AG08396 (cell line): ENCODE data around the gene TJP2.
A peak's percentile ranks its signal among the peaks of the same experiment; 100 is the strongest.

Experiments used
- DNase-seq: peaks from one replicate; pipeline ENCODE4 v3.0.0; 2012; ENCODE audit warnings: low spot score, mixed read lengths

Gene TJP2

DNA sequence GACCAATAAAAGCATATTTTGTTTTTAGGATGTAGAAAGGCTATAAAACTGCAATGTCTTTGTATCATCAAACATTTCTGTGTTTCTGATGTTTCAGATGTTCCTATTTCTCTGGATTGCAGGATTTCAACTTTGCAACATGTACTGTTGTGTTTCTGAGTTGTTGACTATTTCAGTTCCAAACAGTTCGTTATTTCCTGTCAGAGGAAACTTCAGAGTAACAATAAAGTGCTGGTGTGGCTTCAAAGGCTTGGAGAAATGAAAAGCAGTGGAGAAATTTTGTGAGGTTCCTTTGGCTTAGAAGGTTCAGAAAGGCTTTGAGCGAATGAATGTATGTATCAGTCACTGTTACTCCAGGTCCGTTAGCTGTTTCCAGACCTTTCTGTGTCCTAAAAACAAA is 17.2 kb downstream of the TJP2 start:
- DNase-seq: no peak

- DNase-seq: no peak
Measured at GRCh38 chr9:69192214-69192613, 18.1 kb downstream of the TJP2 start.

GRCh38 chr9:69193685-69194032 is 19.6 kb downstream of the TJP2 start:
- no peak for DNase-seq

- no peak for DNase-seq
Measured at GRCh38 chr9:69194702-69195418, 20.8 kb downstream of the TJP2 start.

DNA sequence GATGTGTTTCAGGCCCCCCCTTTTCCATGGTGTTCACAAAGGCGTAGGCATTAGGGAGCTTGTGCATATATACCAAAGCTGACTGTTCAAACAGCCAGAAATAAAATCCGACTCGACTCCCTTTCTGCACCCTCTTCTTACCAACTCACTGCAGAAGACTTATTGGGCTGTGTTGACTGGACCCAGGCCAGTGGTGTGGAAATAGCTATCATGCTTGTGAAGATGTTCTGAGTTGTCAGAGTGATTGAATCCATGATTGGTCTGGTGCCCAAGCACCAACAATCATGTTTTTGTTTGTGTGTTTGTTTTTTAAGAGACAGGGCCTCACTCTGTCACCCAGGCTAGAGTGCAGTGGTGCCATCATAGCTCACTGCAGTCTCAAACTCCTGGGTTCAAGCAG is 21.6 kb downstream of the TJP2 start:
- no peak for DNase-seq

- DNase-seq: no peak
Measured at GRCh38 chr9:69197687-69198086, 23.6 kb downstream of the TJP2 start.

- peak; percentile 15 for DNase-seq
Measured at GRCh38 chr9:69198521-69199220, 24.6 kb downstream of the TJP2 start.

DNA sequence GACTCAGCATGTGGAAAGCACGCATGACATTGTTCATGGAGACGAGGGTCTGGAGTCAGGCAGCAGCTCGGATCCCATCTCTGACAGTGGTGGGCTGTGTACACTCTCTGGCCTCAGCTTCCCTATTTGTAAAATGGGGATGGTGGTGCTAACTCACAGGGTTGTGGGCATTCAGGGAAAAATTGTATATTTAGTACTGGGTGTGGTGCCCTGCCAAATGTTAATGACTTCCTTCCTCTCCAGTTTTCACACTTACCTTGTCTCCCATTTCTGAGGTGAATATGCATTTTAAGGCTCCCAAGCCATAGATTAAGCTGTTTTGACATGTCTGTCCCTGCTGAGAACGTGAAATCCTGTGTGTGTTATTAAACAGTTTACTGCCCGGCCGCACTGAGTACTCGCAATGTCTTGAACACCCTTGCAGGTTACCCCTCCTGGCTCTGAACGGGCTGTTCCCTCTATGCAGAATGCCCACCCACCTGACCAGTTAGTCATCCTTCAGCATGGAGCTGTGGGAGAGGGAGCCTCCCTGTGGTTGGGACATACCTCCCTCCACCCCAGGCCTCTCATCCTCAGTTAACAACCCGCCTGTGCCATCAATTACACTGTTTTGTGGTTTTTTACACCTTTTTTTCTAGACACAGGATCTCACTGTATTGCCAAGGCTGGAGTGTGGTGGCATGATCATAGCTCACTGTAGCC is 25.8 kb downstream of the TJP2 start:
- DNase-seq: peak; percentile 20

DNA sequence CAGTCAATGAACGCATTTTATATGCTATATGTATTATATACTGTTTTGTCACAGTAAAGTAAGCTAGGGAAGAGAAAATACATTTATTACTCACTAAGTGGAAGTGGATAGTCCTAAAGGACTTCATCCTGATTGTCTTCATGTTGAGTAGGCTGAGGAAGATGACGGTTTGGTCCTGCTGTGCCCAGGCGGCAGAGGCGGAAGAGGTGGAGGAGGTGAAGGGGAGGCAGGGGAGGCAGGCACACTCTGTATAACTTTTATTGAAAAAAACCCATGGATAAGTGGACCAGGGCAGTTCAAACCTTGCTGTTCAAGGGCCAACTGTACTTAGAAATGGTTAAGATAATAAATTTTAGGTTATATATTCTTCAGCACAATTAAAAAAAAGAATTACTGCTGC is 28.5 kb downstream of the TJP2 start:
- no peak for DNase-seq

GRCh38 chr9:69204326-69204725 is 30.2 kb downstream of the TJP2 start:
- no peak for DNase-seq

DNA sequence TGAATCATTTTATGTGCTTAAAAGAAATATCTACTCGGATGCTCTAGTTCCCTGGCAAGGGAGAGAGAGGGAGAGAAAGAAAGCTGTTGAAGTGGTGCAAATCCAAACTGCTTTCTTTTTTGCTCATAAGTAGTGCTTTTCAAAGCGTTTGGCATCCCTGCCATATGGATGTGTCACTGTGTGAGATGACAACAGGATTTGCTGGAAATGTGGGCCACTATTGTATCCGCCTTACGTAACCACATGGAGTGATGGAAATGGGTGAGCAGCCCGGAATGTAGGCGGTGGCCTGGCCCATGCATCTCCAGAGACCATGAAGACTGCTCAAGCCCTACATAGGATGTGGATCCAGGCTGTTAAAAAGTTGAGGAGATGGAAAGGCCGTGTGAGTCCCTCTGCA is 30.8 kb downstream of the TJP2 start:
- peak; percentile 49 for DNase-seq

GRCh38 chr9:69206047-69206446 is 32.0 kb downstream of the TJP2 start:
- DNase-seq: no peak

DNA sequence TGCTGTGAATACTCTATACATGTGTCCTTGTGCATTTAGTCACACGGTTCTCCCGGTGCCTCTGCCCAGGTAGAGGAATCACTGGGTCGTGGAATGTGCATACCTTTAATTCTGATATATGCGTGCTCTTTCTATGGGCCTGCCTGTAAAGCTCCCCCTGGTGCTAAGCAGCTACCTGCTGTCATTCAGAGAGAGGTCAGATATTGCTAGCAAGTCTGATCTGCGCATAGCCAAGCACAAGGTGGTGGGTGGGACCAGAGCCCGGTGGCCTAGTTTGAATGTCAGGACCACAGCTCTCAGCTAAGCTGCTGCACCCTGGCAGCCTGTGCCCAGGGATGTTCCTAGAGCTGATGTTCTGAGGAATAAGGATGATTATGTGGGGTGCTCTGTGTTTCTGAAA is 33.4 kb downstream of the TJP2 start:
- no peak for DNase-seq

DNA sequence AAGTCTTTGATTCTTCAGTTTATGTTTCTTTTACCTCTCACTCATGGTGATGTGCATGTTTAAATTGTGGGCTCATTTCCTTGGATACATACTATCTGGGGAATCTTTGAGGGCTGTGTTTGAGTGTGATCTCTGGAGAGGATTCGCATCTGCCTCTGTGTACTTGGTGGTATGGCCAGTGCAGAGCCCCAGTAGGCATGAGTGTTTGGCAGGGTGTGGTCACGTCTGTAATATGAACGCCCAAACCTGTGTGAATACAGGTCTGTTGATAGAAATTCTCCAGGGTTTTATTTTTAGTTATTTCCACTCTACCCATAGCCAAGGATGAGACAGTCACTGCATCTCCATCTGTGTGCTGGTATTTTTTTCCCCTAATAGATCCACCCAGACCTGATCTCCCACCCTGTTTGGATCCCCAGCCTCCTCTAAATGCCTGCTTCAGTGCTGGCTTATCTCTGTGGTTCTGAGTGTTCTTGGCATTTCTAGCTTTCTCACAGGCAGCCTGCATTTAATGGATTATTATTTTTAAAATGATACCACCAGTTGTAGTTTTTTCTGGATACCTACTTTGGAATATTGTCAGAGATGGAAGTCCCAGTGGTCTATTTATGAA is 37.5 kb downstream of the TJP2 start:
- DNase-seq: no peak

DNA sequence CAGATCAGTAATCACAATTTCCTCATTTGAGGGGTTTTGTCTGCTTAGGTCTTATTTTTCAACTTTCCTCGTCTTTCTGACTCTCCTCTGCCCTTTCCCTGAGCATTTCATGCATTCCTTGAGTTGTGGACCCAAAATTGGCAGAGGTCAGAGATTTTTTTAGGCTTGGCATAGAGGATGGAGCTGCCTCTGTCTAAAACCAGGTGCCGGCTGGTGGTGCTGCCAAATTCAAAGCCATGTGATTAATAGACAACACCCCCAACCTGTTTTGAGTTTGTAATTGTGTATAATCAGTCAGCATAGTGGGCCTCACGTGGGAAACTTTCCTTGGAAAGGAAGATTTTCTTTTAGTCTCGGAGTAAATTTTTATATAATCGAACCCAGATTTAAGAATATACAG is 39.6 kb downstream of the TJP2 start:
- DNase-seq: no peak

GRCh38 chr9:69214939-69215338 is 40.9 kb downstream of the TJP2 start:
- no peak for DNase-seq

GRCh38 chr9:69215774-69216485 is 41.9 kb downstream of the TJP2 start:
- no peak for DNase-seq

GRCh38 chr9:69218166-69218565 is 44.1 kb downstream of the TJP2 start:
- DNase-seq: no peak

- no peak for DNase-seq
Measured at GRCh38 chr9:69221036-69221435, 47.0 kb downstream of the TJP2 start.

DNA sequence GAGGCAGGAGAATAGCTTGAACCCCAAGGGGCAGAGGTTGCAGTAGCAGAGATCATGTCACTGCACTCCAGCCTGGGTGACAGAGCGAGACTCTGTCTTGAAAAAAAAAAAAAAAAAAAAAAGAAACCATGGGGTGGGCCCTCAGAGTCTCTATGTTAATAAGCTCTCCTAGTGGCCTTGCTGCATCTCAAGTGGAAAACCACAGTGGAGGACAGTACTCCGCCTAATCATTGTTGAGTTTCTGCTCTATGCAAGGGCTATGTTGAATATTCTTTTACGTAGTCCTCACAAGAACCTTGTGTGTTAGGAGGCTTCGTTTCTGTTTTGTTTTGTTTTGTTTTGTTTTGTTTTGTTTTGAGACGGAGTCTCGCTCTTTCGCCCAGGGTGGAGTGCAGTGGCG is 48.9 kb downstream of the TJP2 start:
- no peak for DNase-seq

DNA sequence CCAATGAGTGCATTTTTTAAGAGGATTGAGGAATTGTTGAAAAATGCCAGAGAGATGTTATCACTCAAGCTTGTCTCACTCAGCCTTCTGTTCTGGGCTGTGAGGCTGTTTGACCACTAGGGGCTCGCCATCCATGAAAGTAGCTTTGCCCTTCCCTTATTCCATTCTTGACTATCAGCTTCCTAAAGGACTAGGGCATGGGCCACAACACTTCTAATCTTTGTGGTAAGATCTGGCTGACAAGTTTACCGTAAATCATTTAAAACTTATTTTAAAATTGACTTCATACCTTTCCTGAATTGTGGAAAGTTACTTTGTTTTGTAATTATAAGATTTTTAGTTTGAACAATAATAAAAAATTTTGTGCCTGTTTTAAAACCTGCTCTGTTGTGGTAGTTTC is 49.5 kb downstream of the TJP2 start:
- peak; percentile 77 for DNase-seq

DNA sequence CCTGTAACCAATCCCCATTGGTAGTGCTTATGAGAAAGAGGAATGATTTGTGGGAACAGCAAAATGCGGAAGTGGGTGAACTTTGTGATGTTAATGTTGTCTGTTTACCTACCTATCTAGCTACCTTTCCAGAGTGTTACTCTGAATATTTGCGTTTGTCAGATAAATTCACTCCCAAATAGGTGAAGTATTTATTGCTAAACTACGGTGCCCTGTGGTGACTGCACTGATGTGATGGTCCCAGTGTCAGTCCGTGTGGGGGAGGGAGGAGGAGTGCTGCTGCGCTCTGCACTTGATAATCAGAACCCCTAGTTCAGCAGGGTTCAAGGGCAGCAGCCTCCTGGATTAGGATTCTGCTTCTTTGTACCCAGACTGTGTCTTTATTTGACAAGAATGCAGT is 55.3 kb downstream of the TJP2 start:
- DNase-seq: no peak
